NOMO-1 treated with dmso at 0.1 percent for 144 hours (cell line): ENCODE results near the gene C16orf82.
A peak's percentile ranks its signal among the peaks of the same experiment; 100 is the strongest.
"Not testable (repeated sequence)": the region's sequence is repeated elsewhere in the genome, so short reads cannot be mapped to it uniquely, and the experiment has no call there.

Experiments
- DNase-seq: peaks from one replicate; lab custom pipeline; 2025; ENCODE audit not compliant: unreplicated experiment; lab: John Stamatoyannopoulos, UW

Gene C16orf82

DNA sequence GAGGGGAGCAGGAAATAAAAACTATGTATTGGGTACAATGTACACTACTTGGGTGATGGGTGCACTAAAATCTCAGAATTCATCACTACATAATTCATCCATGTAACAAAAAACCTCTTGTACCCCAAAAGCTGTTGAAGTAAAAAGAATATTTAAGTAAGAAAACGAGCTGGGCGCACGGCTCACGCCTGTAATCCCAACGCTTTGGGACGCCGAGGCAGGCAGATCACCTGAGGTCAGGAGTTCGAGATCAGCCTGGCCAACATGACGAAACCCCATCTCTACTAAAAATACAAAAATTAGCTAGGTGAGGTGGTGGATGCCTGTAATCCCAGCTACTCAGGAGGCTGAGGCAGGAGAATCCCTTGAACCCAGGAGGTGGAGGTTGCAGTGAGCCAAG, 19.3 kb downstream of the C16orf82 start:
- not testable (repeated sequence) for DNase-seq

DNA sequence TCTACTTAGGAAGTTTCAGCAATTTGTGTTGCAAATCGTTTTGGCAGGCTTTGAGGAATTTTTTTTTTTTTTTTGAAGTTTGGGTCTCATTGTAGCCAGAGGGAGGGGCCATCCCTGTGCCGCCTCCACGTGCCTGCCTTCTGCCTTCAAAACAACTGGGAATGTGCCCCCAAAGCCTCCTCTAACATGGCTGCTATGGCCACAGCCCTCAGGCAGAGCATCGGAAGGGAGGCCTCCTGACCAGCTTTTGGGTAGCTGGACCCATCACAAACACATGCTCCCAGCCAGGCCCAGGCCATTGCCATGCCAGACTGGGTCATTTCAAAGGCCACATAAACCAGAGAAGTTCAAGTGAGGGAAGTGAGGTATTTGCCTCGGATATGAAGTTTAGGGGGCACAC, 21.5 kb downstream of the C16orf82 start:
- DNase-seq: no peak

DNA sequence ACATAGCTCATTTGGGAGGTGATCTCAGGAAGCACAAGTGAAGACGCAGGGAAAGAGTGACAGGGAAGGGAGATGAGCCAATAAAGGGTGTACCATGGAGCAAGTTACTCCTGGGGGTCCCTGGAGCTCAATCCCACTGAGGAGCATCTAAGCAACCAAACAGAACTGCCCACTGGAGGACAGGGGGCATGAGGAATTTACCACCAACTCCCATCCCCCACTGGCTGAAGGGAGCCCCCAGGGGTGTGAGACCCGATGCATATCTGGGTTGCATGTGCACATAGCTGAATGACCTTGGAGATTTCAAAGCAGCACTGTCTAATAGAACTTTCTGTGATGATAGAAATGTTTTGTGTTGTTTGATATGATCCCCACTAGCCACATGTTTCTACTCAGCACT, 29.6 kb downstream of the C16orf82 start:
- DNase-seq: no peak

DNA sequence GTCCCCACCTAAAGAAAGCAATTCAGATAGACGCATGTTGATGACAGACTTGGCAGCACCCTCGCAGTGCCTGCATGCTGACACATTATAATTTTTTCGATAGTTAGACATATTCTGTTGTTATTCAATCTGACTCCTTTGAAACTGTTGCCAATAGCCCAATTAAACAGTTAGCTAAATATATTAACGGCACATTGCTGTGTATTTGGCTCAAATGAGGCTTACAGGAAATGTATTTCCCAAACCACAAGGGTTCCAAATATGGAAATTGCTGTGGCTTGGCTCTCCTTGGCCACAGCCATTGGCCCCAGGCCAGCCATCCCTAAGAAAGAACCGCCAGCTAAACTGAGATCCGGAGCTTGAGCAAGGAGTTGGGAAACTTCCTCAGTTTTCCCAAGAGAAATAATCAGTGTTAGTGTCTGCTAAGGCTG, 31.1 kb downstream of the C16orf82 start:
- no peak for DNase-seq

DNA sequence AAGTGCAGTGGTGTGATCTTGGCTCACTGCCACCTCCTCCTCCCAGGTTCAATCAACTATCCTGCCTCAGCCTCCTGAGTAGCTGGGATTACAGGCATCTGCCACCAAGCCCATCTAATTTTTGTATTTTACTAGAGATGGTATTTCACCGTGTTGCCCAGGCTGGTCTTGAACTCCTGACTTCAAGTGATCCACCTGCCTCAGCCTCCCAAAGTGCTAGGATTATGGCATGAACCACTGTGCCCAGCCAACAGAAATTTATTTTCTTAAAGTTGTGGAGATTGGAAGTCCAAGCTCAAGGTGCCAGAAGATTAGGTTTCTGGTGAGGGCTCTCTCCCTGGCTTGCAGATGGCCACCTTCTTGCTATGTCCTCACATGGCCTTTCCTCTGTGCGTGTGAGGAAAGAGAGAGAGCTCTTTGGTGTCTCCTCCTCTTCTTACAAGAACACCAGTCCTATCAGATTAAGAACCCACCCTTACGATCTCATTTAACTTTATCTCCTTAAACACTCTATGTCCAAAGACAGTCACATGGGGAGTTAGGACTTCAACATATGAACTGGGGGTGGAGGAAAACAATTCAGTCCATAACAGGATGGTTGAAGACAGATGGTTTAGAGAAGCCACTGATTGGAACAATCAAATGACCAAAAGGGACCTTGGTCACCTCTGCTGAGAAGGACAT, 31.8 kb downstream of the C16orf82 start:
- DNase-seq: no peak

DNA sequence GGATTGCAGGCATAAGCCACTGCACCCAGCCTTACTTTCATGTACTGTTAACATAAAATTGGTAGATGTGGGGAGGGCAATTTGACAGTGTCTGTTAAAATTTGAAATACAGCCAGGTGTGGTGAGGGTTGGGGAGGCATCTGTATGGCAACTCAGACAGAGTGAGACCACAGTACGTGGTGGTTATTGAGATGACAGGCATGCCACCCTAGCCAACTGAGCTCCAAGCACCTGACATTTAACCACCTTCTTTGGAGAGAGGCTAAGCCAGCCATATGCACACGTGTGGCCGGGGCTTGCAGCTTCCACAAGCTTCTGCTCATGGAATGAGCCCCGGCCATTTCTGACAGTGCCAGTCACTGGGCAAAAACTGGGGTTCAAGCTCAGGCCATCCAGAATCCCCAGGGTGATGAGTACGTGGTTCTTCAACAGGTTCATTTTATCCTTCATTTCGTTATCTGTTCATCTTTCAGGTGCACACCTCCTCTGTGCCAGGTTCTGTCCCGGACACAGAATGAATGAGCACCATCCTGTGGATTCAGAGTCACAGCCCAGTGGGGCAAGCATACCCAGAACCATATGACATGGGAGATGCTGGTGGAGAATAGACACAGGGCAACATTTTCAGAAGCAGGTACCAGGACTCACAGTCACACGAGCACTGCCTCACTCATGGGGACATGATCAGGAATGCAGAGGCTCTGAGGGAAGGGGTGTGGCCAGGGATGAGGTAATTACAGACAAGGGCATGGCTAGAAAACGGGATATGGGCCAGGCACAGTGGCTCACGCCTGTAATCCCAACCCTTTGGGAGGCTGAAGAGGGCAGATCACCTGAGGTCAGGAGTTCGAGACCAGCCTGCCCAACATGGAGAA, 36.2 kb downstream of the C16orf82 start:
- no peak for DNase-seq

DNA sequence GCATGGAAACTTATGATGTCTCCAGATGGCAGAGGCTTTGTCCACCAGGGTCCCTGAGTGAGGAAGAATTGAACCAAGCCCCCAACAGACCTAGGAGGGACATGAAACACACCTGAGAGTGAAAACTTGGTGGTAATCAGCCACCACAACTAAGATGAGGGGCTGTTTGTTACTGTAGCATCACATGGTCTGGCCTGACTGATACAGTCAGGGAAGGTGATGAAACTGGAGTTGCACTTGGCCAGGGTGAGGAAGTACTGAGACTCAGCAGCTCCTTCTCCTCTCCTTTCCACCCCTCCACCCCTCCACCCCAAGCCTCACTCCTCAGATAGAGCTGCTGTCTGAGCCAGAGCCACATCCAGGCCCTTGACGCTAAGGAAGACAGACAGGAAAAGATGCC, 37.2 kb downstream of the C16orf82 start:
- no peak for DNase-seq

DNA sequence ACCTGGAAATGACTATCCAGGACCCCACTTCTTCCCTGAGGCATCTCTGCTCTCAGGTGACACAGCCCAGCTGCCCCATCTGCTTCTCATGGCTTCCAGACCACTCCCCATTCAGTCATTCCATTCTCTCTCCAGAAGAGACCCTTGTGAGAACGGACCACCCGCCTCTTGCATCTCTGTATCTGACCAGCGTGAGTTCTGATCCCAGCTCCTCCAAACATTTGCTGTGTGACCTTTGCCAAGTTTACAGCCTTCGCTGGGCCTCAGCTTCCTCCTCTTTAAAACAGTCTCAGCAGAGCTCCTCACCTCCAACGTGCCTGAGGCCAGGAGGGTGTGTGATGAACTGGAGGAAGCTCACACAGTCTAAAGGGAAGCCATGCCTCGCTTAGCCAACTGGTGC, 39.6 kb downstream of the C16orf82 start:
- no peak for DNase-seq

DNA sequence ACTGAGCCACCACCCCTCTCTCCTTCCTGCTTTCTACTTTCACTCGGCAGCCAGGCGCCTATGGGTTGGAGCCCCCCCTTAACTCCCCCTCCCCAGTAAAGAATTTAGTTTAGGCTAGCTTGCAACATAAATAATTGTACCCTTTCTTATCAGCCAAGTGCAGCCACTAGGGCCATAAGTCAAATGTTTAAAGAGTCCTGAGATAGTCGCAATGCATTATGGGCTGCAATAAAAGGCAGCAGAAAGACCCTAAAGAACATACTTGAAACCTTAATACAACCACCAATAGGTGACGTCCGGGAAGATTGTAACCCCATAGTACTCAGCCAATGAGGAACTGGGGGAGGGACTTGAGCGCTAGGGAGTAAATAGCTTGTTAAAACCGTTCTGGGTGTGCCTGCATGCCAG, 40.5 kb downstream of the C16orf82 start:
- no peak for DNase-seq

DNA sequence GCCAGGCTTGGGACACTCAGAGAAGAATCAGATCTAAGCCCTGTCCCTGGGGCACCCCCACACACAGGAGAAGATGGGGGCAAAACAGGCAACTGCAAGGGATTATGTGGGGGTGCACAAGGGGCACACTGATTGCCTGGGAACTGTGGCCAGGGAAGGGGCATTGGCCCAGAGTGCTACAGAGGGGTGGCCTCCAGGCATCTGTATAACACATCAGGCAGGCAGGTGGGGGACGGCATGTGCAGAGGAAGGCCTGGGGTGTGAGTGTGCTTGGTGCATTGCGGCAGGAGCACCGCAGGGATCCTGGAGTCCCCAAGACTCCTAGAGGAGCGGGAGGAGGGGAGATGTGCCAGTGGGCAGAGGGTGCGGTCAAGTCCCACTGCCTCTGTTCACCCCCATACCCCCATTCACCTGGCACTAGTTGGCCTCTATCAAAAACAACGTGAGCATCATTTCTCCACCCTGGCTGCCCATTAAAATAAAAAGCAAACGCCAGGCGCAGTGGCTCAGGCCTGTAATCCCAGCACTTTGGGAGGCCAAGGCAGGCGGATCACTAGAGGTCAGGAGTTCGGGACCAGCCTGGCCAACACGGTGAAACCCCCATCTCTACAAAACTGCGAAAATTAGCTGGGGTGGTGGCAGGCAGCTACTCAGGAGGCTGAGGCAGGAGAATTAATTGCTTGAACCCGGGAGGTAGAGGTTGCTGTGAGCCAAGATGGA, 41.5 kb downstream of the C16orf82 start:
- DNase-seq: no peak

DNA sequence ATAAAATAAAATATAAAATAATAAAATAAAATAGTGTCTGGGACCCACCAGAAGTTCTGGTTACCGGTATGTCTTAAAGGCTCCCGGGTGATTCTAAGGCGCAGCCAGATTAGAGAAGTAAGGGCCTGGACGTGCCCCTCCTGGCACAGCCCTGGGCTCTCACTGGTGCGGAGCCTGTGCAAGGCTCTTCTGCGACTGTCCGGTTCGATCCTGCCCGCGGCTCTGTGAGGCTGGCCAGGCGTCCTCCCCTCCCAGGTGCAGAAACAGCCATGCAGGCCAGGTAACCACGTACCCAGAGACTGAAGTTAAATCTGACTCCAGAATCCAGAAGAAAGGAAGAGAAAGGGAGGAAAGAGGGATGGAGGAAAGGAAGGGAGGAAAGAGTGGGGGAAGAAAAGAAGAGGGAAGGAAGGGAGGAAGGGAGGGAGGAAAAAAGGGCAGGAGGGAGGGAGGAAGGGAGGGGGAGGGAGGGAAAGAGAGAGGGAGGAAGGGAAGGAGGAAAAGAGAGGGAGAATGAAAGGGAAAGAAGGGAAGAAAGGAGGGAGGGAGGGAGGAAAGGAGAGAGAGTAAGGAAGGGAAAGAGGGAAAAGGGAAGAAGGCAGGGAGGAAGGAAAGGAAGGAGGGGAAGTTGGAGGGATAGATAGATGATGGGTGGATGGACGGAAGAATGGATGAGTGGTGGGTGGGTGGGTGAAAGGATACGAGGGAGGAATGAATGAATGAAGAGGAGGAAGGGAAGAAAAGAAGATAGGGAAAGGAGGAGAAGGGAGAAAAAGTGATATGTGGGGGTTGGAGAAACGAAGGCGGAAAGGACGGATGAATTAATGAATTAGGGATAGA, 42.3 kb downstream of the C16orf82 start:
- no peak for DNase-seq

DNA sequence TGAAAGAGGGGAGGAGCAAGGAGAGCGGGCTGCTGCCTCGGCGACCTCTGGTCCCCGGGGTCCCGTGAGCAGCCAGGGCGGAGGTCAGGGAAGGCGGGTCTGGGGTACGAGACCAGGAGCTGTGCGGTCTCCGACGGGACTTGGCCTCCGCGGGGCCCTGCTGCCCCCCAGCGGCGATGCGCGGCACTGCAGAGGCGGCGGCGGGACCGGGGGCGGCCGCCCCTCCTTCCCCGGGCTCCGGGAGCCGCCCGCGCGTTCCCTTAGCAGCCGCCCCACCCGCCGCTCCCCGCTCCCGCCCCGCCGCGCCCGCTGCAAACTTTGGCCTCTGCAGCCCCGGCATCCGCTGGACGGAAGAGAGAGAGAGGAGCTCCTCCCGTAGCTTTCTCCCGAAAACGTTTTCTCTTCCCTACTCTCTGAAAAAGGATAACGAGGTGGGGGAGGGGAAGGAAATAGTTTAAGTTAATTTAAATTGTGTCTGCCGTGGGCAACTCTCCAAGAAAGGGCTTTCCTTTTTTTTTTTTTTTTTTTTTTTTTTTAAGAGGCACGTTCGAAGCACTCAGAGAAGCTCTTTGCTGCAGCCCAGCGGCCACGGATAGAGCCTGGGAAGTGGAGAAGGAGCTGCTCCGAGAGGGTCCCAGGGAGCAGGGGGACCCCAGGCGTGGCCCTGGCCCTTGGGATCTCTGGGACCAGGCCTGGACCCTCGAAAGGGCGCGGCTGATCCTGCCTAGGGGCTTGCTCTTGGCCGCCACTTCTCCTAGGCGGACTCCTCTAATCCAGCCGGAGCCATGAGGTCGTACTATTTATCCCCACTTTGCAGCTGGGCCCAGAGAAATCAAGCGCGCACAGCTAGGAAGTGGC, 43.2 kb downstream of the C16orf82 start:
- DNase-seq: no peak

DNA sequence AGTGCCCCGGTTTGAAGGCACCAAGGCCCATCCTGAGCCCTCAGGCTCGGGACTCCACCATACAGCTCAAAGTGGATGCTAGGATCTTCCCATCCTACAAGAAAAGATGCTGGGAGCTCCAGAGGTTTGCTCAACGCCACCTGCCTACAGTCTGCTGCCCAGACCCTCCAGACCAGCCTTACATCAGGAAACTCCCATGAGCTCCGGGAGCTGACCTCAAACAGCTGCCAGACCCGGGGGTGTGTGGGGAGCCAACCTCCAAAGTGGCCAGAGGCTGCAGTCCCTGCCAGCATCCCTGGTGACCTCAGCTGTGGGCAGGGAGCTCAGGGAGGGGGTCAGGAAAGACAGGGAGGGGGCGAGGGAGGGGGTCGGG, 43.8 kb downstream of the C16orf82 start:
- no peak for DNase-seq

DNA sequence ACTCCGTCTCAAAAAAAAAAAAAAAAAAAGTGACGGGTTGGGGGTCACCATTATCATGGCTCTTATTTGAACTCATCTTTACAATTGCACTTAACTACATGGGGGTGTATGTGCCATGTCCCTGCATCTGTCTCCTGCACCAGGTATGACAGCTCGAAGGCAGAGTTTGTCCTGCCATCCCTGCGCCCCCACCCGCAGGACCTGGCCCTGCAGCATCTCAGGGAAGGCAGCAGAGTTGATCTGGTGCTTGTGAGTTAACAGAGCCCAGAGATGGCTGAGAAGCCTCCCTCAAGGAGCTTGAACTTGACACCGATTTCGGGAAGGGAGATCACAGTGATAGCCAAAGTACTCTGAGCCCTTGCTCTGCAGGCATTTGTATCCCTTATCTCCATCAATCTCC, 44.8 kb downstream of the C16orf82 start:
- DNase-seq: no peak

DNA sequence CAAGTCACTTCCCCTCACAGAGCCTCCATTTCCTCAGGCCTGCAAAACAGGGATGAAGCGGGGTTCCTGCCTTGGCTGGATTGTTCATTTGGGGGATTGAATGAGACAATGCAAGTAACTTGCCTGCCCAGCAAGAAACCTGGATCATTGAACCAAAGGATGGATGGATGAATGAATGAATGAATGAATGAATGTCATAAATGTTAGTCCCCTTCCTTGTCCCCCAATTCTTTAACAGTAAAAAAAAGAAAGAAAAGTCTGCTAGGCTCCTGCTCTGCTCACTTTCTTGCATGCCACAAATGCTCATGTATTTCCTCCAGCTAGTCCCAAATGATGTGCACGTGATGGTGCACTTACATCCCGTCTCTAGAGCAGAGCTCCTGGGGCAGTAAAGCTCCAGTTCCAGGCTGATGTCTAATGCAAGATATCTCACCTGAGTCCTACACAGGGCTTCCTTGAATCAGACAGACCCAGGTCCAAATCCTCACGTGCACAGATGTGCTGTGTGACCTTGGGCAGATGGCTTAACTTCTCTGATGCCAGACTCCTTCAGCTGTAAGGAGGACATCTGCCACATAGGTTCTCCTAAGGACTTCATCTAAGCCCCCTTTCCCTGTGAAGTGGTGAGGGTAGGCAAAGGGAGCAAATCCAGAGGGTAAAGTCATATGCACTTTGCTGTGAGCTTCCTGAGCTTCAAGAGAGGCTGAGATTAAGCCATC, 45.5 kb downstream of the C16orf82 start:
- DNase-seq: no peak

DNA sequence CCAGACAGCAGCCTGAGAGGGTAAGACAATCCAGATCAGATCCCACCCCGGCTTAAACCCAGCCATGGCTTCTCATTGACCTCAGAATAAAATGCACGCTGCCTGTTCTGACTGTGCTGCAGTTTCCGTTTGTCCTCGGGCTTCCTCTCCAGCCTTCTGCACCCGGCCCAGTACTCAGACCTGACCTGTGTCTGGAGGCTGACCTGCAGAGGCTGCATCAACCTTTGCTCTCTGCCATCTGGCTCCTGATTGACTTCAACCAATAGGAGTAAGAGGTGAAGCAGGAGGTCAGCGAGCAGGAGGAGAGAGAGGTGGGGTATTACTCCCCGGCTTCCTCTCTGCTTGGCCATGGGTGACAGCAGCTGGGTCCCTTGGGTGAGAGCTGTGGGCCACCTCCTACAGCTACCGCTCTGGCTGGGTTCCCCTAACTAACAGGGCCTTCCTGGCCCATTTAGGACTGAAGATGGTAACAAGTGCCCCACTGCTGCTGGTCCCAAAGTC, 46.7 kb downstream of the C16orf82 start:
- DNase-seq: no peak

DNA sequence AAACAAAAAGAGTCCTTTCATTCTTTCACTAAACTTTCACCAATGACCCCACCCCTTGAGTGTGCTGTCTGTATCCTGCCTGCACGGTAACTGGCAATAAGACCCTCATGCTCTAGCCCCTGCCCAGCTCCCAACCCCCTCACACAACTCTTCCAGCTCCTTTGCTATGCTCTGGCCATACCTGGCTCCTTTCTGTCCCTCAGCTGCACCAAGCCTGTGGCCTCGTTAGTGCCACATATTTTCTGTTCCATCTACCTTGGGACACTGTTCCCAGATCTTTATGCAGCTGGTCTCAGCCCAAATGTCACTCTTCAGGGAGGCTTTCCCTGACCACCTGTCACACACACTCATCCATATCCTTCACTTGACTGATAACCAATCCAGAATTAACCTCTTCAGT, 47.3 kb downstream of the C16orf82 start:
- no peak for DNase-seq

DNA sequence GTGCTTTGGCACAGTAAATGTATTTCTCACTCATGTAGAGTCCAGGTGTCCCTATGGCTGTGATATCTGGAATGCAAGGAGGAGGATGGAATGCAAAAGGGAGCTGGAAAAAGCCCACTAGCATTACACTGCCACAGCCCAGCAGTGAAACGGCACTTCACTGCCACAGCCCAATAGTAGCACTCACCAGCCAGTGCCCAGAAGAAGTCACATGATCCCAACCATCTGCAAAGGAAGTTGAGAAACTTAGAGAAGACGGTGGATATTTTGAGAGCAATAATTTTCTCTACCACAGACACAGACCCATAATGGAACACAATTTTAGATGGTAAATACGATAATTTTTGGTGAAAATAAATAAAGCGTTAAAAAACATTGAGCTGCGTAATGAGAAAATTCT, 51.8 kb downstream of the C16orf82 start:
- DNase-seq: peak; percentile 55
